Neural cell (in vitro differentiated cells): ENCODE results near the gene SOS1. TPM values are rescaled to one million over a fixed set of nuclear protein-coding genes. Genes with fewer than 3 reads are reported as not detected.
"Not testable (repeated sequence)": the region's sequence is repeated elsewhere in the genome, so short reads cannot be mapped to it uniquely, and the experiment has no call there.

Experiments used
- H2AFZ ChIP-seq: fragments of 200-600, 300-800 bp; sonication (generic), shearing (Covaris generic); 2 replicates; pipeline ENCODE4 v1.6.0; 2014; ENCODE audit warnings: low read depth, mild to moderate bottlenecking, antibody characterized with exemption, low read length, moderate library complexity
- H3F3A ChIP-seq: fragments of 200-600 bp; shearing (Covaris generic); 2 replicates; pipeline ENCODE4 v1.6.1; 2016; ENCODE audit warnings: mild to moderate bottlenecking, moderate library complexity, mixed read lengths, antibody characterized with exemption, low read length; ENCODE audit not compliant: insufficient read depth, poor library complexity, severe bottlenecking
- H3K27ac ChIP-seq: fragments of 200-600, 300-800 bp; sonication (generic), shearing (Covaris generic); 2 replicates; pipeline ENCODE4 v1.5.1; 2014; ENCODE audit warnings: mild to moderate bottlenecking, low read length, moderate library complexity
- H3K27me3 ChIP-seq: fragments of 300-800, 200-600 bp; sonication (generic), shearing (Covaris generic); 2 replicates; pipeline ENCODE4 v1.6.0; 2014; ENCODE audit warnings: mild to moderate bottlenecking, low read depth, low read length, moderate library complexity; ENCODE audit not compliant: insufficient read depth
- H3K36me3 ChIP-seq: fragments of 300-800, 200-600 bp; sonication (generic), shearing (Covaris generic); 2 replicates; pipeline ENCODE4 v1.5.1; 2014; ENCODE audit warnings: mild to moderate bottlenecking, antibody characterized with exemption, low read length, moderate library complexity; ENCODE audit not compliant: insufficient read depth
- H3K4me2 ChIP-seq: fragments of 300-800, 200-600 bp; sonication (generic), shearing (Covaris generic); 2 replicates; pipeline ENCODE4 v1.6.0; 2014; ENCODE audit warnings: mild to moderate bottlenecking, low read length
- H3K4me3 ChIP-seq: fragments of 300-800, 200-600 bp; sonication (generic), shearing (Covaris generic); 2 replicates; pipeline ENCODE4 v1.5.1; 2014; ENCODE audit warnings: mild to moderate bottlenecking, low read length, moderate library complexity
- H3K79me2 ChIP-seq: fragments of 200-600 bp; shearing (Covaris generic); replicated peaks from 2 replicates; pipeline ENCODE4 v1.6.0; 2014; ENCODE audit warnings: mild to moderate bottlenecking, low read length, moderate library complexity; ENCODE audit not compliant: insufficient read depth
- H3K9ac ChIP-seq: fragments of 300-800, 200-600 bp; sonication (generic), shearing (Covaris generic); 2 replicates; pipeline ENCODE4 v1.6.1; 2016; ENCODE audit warnings: mild to moderate bottlenecking, low read length, mixed read lengths
- H3K9me2 ChIP-seq: fragments of 200-600 bp; shearing (Covaris generic); 2 replicates; pipeline ENCODE4 v1.6.1; 2016; ENCODE audit warnings: mild to moderate bottlenecking, low read length, mixed read lengths; ENCODE audit not compliant: insufficient read depth
- H3K9me3 ChIP-seq: fragments of 200-600, 300-800 bp; sonication (generic), shearing (Covaris generic); 2 replicates; pipeline ENCODE4 v1.6.1; 2016; ENCODE audit warnings: mild to moderate bottlenecking, mixed run types, low read length, moderate library complexity, mixed read lengths
- H4K20me1 ChIP-seq: fragments of 200-600 bp; shearing (Covaris generic); 2 replicates; pipeline ENCODE4 v1.6.1; 2016; ENCODE audit warnings: mild to moderate bottlenecking, mixed run types; ENCODE audit not compliant: insufficient read depth
- CTCF ChIP-seq: fragments of 450-650 bp; IDR thresholded peaks from 2 replicates; pipeline ENCODE4 v1.5.1; 2014; ENCODE audit warnings: antibody characterized with exemption, mild to moderate bottlenecking, moderate library complexity; ENCODE audit not compliant: poor library complexity, severe bottlenecking
- EP300 ChIP-seq: fragments of 450-650 bp; conservative IDR thresholded peaks from 2 replicates; pipeline ENCODE4 v1.6.1; 2014; ENCODE audit warnings: antibody characterized with exemption, mild to moderate bottlenecking, moderate library complexity; ENCODE audit not compliant: poor library complexity, severe bottlenecking
- EZH2 ChIP-seq: fragments of 200-600, 300-800 bp; shearing (Covaris generic), sonication (generic); IDR thresholded peaks from 2 replicates; pipeline ENCODE4 v1.6.1; 2014; ENCODE audit warnings: antibody characterized with exemption, low read length, borderline replicate concordance, mild to moderate bottlenecking; ENCODE audit not compliant: insufficient read depth, poor library complexity, severe bottlenecking
- MXI1 ChIP-seq: fragments of 450-650 bp; conservative IDR thresholded peaks from 2 replicates; pipeline ENCODE4 v1.6.1; 2014; ENCODE audit warnings: antibody characterized with exemption, mild to moderate bottlenecking; ENCODE audit not compliant: poor library complexity, severe bottlenecking
- POLR2AphosphoS5 ChIP-seq: IDR thresholded peaks from 2 replicates; pipeline ENCODE4 v1.6.1; 2012
- RAD21 ChIP-seq: fragments of 450-650 bp; conservative IDR thresholded peaks from 2 replicates; pipeline ENCODE4 v1.6.1; 2014; ENCODE audit warnings: antibody characterized with exemption, mild to moderate bottlenecking, moderate library complexity
- SMC3 ChIP-seq: fragments of 450-650 bp; conservative IDR thresholded peaks from 2 replicates; pipeline ENCODE4 v1.6.1; 2014; ENCODE audit warnings: antibody characterized with exemption, mild to moderate bottlenecking, moderate library complexity; ENCODE audit not compliant: poor library complexity
- TAF1 ChIP-seq: IDR thresholded peaks from 2 replicates; pipeline ENCODE4 v1.6.1; 2012; ENCODE audit warnings: low read depth
- polyA plus RNA-seq: library from polyadenylated mRNA; depleted of rRNA; stranded (reverse); fragments of >200 nt; gene quantifications from 2 replicates; pipeline ENCODE4 v1.2.3, GENCODE V29; 2014
- TF ChIP-seq, protein P1 (sequence below): IDR thresholded peaks from 2 replicates; pipeline ENCODE4 v1.6.1; 2012; ENCODE audit warnings: borderline replicate concordance

Gene SOS1
- polyA plus RNA-seq, 1 donor from 2014 or later: 19.0 TPM

DNA sequence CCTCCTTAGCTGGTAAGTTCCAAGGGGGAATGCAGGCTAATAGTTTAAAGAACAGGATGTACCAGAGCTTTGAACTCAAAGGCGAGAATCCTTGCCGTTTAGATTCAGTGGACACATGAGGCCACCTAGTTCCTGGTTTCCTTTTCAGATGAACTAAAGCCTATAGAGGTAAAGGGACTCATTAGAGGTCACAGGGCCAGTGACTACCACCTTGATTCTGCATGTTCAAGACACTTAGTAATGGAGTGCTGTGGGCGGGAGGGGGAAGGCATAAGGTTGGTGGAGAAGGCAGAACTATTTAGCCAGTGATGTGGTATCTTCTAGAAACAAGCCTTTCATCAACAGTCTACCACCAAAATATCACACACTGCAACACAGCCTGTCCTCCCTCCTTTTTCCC lies 183.3 kb downstream of the SOS1 start:
- no peaks in the 10 kb centered on the region for H3F3A ChIP-seq
- no peaks in the 10 kb centered on the region for H4K20me1 ChIP-seq
- H3K9me2 ChIP-seq: no peaks in the 10 kb centered on the region
- no peak overlapping the region for H2AFZ ChIP-seq
- H3K9me3 ChIP-seq: no peaks in the 10 kb centered on the region
- H3K4me2 ChIP-seq: no peak overlapping the region
- no peak overlapping the region for H3K27ac ChIP-seq
- no peaks in the 10 kb centered on the region for H3K27me3 ChIP-seq
- TF ChIP-seq RAD21 (no peak), POLR2AphosphoS5 (no peak), CTCF (no peak), EP300 (no peak), SMC3 (no peak), TAF1 (no peak), EZH2 (no peak), MXI1 (no peak)
- TF ChIP-seq, protein P1, sequence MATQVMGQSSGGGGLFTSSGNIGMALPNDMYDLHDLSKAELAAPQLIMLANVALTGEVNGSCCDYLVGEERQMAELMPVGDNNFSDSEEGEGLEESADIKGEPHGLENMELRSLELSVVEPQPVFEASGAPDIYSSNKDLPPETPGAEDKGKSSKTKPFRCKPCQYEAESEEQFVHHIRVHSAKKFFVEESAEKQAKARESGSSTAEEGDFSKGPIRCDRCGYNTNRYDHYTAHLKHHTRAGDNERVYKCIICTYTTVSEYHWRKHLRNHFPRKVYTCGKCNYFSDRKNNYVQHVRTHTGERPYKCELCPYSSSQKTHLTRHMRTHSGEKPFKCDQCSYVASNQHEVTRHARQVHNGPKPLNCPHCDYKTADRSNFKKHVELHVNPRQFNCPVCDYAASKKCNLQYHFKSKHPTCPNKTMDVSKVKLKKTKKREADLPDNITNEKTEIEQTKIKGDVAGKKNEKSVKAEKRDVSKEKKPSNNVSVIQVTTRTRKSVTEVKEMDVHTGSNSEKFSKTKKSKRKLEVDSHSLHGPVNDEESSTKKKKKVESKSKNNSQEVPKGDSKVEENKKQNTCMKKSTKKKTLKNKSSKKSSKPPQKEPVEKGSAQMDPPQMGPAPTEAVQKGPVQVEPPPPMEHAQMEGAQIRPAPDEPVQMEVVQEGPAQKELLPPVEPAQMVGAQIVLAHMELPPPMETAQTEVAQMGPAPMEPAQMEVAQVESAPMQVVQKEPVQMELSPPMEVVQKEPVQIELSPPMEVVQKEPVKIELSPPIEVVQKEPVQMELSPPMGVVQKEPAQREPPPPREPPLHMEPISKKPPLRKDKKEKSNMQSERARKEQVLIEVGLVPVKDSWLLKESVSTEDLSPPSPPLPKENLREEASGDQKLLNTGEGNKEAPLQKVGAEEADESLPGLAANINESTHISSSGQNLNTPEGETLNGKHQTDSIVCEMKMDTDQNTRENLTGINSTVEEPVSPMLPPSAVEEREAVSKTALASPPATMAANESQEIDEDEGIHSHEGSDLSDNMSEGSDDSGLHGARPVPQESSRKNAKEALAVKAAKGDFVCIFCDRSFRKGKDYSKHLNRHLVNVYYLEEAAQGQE: no peak
- H3K79me2 ChIP-seq: no peaks in the 10 kb centered on the region
- no peaks in the 10 kb centered on the region for H3K36me3 ChIP-seq
- no peak overlapping the region for H3K4me3 ChIP-seq
- no peak overlapping the region for H3K9ac ChIP-seq

DNA sequence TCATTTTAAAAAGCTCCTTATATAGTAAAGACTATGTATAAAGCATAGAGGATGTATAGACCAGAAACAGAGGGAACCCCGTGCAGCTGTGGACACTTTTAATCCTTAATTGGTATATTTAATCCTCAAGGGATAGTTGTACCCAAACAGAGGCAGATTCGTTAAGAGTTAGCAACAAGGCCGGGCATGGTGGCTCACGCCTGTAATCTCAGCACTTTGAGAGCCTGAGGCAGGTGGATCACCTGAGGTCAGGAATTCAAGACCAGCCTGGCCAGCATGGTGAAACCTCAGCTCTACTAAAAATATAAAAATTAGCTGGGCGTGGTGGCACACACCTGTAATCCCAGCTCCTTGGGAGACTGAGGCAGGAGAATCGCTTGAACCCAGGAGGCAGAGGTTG lies 184.3 kb downstream of the SOS1 start:
- H2AFZ ChIP-seq, H3K9ac ChIP-seq, H4K20me1 ChIP-seq, H3K4me3 ChIP-seq, H3F3A ChIP-seq, H3K36me3 ChIP-seq, H3K27ac ChIP-seq, H3K27me3 ChIP-seq, H3K9me3 ChIP-seq, H3K9me2 ChIP-seq, H3K79me2 ChIP-seq, H3K4me2 ChIP-seq: not testable (repeated sequence)

GRCh38 chr2:38935568-38936172 lies 185.2 kb downstream of the SOS1 start:
- no peaks in the 10 kb centered on the region for H4K20me1 ChIP-seq
- H3K27me3 ChIP-seq: no peaks in the 10 kb centered on the region
- no peak overlapping the region for H2AFZ ChIP-seq
- no peak overlapping the region for H3K4me2 ChIP-seq
- no peaks in the 10 kb centered on the region for H3F3A ChIP-seq
- H3K4me3 ChIP-seq: no peak overlapping the region
- H3K9me2 ChIP-seq: no peaks in the 10 kb centered on the region
- no peak overlapping the region for H3K9ac ChIP-seq
- no peaks in the 10 kb centered on the region for H3K79me2 ChIP-seq
- H3K9me3 ChIP-seq: no peaks in the 10 kb centered on the region
- H3K36me3 ChIP-seq: no peaks in the 10 kb centered on the region
- no peak overlapping the region for H3K27ac ChIP-seq
- no peak for TF ChIP-seq POLR2AphosphoS5
- TF ChIP-seq, protein P1: no peak
- TF ChIP-seq EZH2: no peak
- TF ChIP-seq EP300: no peak
- TF ChIP-seq RAD21: no peak
- TF ChIP-seq MXI1: no peak
- no peak for TF ChIP-seq SMC3
- TF ChIP-seq TAF1: no peak
- TF ChIP-seq CTCF: no peak
